AG09319 (cell line): ENCODE measurements around the gene POSTN.
A peak's percentile ranks its signal among the peaks of the same experiment; 100 is the strongest.

Experiments used
- DNase-seq: peaks from one replicate; pipeline ENCODE4 v3.0.0-alpha.2; 2010; ENCODE audit warnings: low read depth; ENCODE audit errors: extremely low read depth
- CTCF ChIP-seq: IDR thresholded peaks from 2 replicates; pipeline ENCODE4 v1.5.1; 2011; ENCODE audit warnings: low read depth, mild to moderate bottlenecking, inconsistent platforms, low read length, moderate library complexity

POSTN gene

GRCh38 chr13:37598597-37598996, at the start of gene POSTN:
TSS of gene POSTN (minus strand) at chr13:37598768. CDS start at chr13:37598726, 42 bp downstream.
- TF ChIP-seq CTCF, result no peak
- DNase-seq, result no peak

DNA sequence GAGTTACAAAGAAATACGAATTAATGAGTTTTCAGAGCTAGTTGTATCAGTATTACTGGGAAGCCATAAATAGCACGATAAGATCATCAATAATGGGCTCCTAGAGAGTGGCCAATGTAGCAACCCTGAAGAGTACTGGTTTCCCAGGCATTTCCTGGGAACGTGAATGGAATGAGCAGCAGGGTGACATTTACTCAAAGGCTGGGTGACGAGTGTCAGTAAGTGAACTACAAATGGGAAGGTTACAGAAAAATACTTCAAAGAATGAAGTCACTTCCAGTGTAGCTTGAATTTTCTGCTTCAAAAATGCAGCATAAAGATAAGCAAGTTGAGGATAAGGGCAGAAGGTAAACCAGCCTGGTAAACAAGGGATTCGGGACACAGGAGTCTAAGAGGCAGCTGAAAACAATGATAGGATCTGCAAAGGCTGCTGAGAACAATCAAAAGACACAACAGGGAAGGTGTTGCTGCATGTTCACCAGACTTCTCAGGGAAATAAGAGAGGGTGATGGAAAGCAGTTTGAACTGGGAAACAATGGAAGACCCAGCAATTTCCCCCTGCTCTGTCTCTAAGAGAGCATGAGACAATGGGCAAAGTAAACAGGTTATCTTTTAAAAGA, 48.6 kb upstream of the POSTN start:
- no peak for TF ChIP-seq CTCF
- DNase-seq, result no peak

- no peak for DNase-seq
- TF ChIP-seq CTCF, result no peak
Measured at GRCh38 chr13:37646531-37646930, 48.0 kb upstream of the POSTN start.

DNA sequence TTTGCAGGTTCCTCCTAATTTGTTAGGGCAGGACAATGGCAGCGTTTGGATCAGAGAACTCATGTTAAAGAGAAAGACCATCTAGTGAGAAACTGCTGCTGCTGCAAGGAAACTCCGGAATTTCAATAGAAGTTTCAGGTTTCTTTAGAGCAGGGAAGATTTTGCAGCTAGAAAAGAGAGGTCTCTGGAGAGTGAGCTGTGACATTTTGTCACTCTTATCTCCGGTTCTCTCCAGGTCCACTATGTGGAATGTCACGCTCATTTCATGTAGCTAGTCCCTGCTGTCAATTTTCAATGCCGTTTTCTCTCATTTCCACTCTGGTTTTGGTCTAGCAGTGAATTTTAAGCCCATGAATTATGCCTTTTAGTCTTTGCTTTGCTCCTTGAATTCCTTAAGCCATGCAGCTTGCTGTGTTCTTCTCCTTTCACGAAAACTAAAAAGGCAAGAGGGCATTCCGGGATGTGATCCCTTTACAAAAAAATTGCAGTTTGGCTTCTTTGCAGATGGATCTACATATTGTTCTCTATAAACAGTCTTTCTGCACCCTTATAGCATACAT, 46.7 kb upstream of the POSTN start:
- TF ChIP-seq CTCF, result no peak
- DNase-seq, result no peak

GRCh38 chr13:37641391-37641790, 42.8 kb upstream of the POSTN start:
- TF ChIP-seq CTCF, result no peak
- no peak for DNase-seq

DNA sequence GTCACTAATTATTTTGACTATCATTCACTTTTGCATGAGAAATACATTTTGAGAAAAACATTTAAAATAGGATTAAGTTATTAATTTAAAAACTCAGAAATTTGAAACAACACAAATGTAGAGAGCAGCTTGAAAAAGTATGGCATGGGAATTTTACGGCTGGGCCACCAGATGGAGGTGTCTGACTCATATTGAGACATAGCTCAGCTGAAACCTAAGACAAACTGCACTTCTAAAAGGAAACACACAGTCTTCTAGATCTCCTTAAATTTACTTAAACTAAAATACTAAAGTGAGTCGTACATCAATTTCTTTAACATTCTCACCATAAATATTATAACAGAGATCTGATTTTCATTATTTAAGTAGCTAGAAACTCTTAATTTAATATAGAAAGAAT, 41.9 kb upstream of the POSTN start:
- DNase-seq, result peak; percentile 46
- peak; percentile 73 for TF ChIP-seq CTCF

DNA sequence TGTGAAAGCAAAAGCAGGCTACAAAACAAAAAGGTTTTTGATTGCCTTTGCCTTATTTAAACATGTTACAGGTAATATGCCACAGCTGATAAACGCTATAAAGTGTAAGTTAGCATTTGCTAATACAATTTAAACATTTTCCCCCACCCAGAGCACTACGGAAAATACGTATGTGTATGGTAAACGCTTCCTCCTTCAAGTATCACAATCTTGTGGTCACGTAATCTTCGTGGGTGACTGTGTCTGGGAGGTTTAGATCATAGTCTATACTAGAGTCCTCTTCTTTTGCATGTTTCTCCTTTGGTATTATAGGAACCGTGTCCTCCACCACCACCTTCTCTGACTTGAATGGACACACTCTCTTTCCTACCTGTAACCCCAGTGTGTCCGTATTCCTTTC, 38.1 kb upstream of the POSTN start:
- DNase-seq, result no peak
- no peak for TF ChIP-seq CTCF
